Measurements from ENCODE around the gene VMP1. TPM values are rescaled to one million over a fixed set of nuclear protein-coding genes. Genes with fewer than 3 reads are reported as not detected.
"Not testable (repeated sequence)": the region's sequence is repeated elsewhere in the genome, so short reads cannot be mapped to it uniquely, and the experiment has no call there.

The VMP1 gene
- total and polyA plus RNA-seq, 2 experiments from 2014 or later, result 134 to 216 TPM

DNA sequence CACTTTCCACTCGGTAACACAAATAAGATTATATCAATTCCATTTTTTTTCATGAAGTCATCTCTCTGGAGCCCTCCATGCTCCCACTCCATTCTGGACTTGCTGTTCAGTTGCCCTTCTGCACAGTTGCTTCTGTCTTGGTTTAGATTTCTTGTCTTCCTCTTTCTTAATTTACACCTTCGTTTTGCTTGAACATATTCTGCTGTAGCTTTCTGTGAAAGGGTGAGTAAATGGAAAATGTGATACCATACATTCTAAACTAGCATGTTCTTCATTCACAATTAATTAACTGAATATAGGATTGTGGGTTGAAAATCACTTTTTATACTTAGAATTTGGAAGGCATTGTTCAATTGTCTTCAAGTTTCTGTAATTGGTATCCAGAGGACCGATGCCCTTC is 69.6 kb downstream of the VMP1 start:
- TF ChIP-seq EZH2 (IDR thresholded peaks at IDR 0.05; ENCODE audit: insufficient read depth, poor library complexity, severe bottlenecking) (no peak), EZH2phosphoT487 (IDR thresholded peaks at IDR 0.05; ENCODE audit: insufficient read depth, low read depth) (no peak)
- Histone ChIP-seq H3F3A (ENCODE audit: insufficient read depth) (0 out of 2 replicates have a peak, but pooled peaks cover 4% of the 10 kb centered on the region), H3K79me2 (ENCODE audit: insufficient read depth) (peaks cover 32% of the 10 kb centered on the region), H3K4me2 (ENCODE audit: unreplicated experiment) (no peak overlapping the region), H3K4me1 (ENCODE audit: insufficient read depth) (no peaks in the 10 kb centered on the region; the same call in 1 of the 2 replicates), H3K9me3 (ENCODE audit: low read depth) (no peaks in the 10 kb centered on the region), H3K4me3 (no peak overlapping the region), H3K36me3 (ENCODE audit: low read depth) (peaks cover 25% of the 10 kb centered on the region), H4K20me1 (ENCODE audit: insufficient read depth) (no peaks in the 10 kb centered on the region), H2AFZ (no peak overlapping the region), H3K27ac (no peak overlapping the region), H3K9ac (no peak overlapping the region), H3K27me3 (replicated peaks; ENCODE audit: insufficient read depth) (no peaks in the 10 kb centered on the region), H3K9me2 (ENCODE audit: insufficient read depth) (no peaks in the 10 kb centered on the region)
- DNase-seq, result no peak
- WGBS, 2 experiments (ENCODE audit: low coverage in 1 of 2, low lambda C conversion rate in 2 of 2, missing lambda C conversion rate in 2 of 2), result 98 to 99% methylated on average over 3 of the region's 3 CpGs
- in situ Hi-C loops (cut with MboI), result no loop called here

- H3K4me1 ChIP-seq (ENCODE audit: insufficient read depth), result peaks cover 14% of the 10 kb centered on the region
- TF ChIP-seq EZH2 (IDR thresholded peaks at IDR 0.05; ENCODE audit: insufficient read depth, poor library complexity, severe bottlenecking) (no peak), EZH2phosphoT487 (IDR thresholded peaks at IDR 0.05; ENCODE audit: insufficient read depth, low read depth) (no peak)
- no peak for DNase-seq
- H3K9ac ChIP-seq, result no peak overlapping the region
- no peaks in the 10 kb centered on the region for H3K9me2 ChIP-seq (ENCODE audit: insufficient read depth)
- no peaks in the 10 kb centered on the region for H3K27me3 ChIP-seq (replicated peaks; ENCODE audit: insufficient read depth)
- in situ Hi-C loops (cut with MboI), result no loop called here
- H3K4me3 ChIP-seq, result no peak overlapping the region
- no peaks in the 10 kb centered on the region for H4K20me1 ChIP-seq (ENCODE audit: insufficient read depth)
- no peak overlapping the region for H3K4me2 ChIP-seq (ENCODE audit: unreplicated experiment)
- H3F3A ChIP-seq (ENCODE audit: insufficient read depth), result peaks cover 18% of the 10 kb centered on the region
- H3K36me3 ChIP-seq (ENCODE audit: low read depth), result peaks cover 23% of the 10 kb centered on the region
- no peak overlapping the region for H2AFZ ChIP-seq
- H3K9me3 ChIP-seq (ENCODE audit: low read depth), result no peaks in the 10 kb centered on the region
- WGBS, 2 experiments (ENCODE audit: low coverage in 1 of 2, low lambda C conversion rate in 2 of 2, missing lambda C conversion rate in 2 of 2), result 89 to 91% methylated on average over 4 of the region's 4 CpGs
- H3K79me2 ChIP-seq (ENCODE audit: insufficient read depth), result peaks cover 39% of the 10 kb centered on the region
- H3K27ac ChIP-seq, result no peak overlapping the region
Observed at GRCh38 chr17:59778996-59779395, 71.5 kb downstream of the VMP1 start.

- no peak for DNase-seq
- 95 to 100% methylated on average over 1 of the region's 1 CpG for WGBS, 2 experiments (ENCODE audit: low coverage in 1 of 2, low lambda C conversion rate in 2 of 2, missing lambda C conversion rate in 2 of 2)
- no peak overlapping the region for H3K4me2 ChIP-seq (ENCODE audit: unreplicated experiment)
- H3K9me3 ChIP-seq (ENCODE audit: low read depth), result no peaks in the 10 kb centered on the region
- no peak for TF ChIP-seq EZH2phosphoT487 (IDR thresholded peaks at IDR 0.05; ENCODE audit: insufficient read depth, low read depth)
- no peak for TF ChIP-seq EZH2 (IDR thresholded peaks at IDR 0.05; ENCODE audit: insufficient read depth, poor library complexity, severe bottlenecking)
- no peaks in the 10 kb centered on the region for H3K27me3 ChIP-seq (replicated peaks; ENCODE audit: insufficient read depth)
- H3K4me1 ChIP-seq (ENCODE audit: insufficient read depth), result peaks cover 19% of the 10 kb centered on the region
- peaks cover 22% of the 10 kb centered on the region for H3K36me3 ChIP-seq (ENCODE audit: low read depth)
- H3K4me3 ChIP-seq, result no peak overlapping the region
- H3K9me2 ChIP-seq (ENCODE audit: insufficient read depth), result no peaks in the 10 kb centered on the region
- no peak overlapping the region for H3K27ac ChIP-seq
- no peak overlapping the region for H3K9ac ChIP-seq
- no peaks in the 10 kb centered on the region for H4K20me1 ChIP-seq (ENCODE audit: insufficient read depth)
- H3K79me2 ChIP-seq (ENCODE audit: insufficient read depth), result peaks cover 45% of the 10 kb centered on the region
- H3F3A ChIP-seq (ENCODE audit: insufficient read depth), result peaks cover 22% of the 10 kb centered on the region
- in situ Hi-C loops (cut with MboI), result no loop called here
- no peak overlapping the region for H2AFZ ChIP-seq
Observed at GRCh38 chr17:59779521-59779920, 72.1 kb downstream of the VMP1 start.

DNA sequence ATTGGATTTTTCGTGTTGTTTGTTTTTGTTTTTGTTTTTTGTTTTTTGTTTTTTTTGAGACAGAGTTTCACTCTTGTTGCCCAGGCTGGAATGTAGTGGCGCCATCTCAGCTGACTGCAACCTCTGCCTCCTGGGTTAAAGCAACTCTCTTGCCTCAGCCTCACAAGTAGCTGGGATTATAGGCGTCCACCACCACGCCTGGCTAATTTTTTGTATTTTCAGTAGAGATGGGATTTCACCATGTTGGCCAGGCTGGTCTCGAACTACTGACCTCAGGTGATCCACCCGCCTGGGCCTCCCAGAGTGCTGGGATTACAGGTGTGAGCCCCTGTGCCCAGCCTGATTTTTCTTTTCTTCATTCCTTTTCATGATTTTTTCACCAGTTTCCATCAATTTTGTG is 73.1 kb downstream of the VMP1 start:
- WGBS, 2 experiments (ENCODE audit: low coverage in 1 of 2, low lambda C conversion rate in 2 of 2, missing lambda C conversion rate in 2 of 2), result 96 to 100% methylated on average over 6 of the region's 6 CpGs
- H3K9ac ChIP-seq; H3K9me2 ChIP-seq (ENCODE audit: insufficient read depth); H3K9me3 ChIP-seq (ENCODE audit: low read depth); DNase-seq; H2AFZ ChIP-seq; H3K27me3 ChIP-seq (replicated peaks; ENCODE audit: insufficient read depth); H3K27ac ChIP-seq; H4K20me1 ChIP-seq (ENCODE audit: insufficient read depth); H3K4me2 ChIP-seq (ENCODE audit: unreplicated experiment); in situ Hi-C loops (cut with MboI); H3K4me3 ChIP-seq: not testable (repeated sequence)
- Histone ChIP-seq H3K4me1 (ENCODE audit: insufficient read depth) (peaks cover 29% of the 10 kb centered on the region), H3F3A (ENCODE audit: insufficient read depth) (peaks cover 32% of the 10 kb centered on the region), H3K36me3 (ENCODE audit: low read depth) (peaks cover 21% of the 10 kb centered on the region), H3K79me2 (ENCODE audit: insufficient read depth) (peaks cover 55% of the 10 kb centered on the region)
